Left ventricle myocardium inferior (tissue), 1 donor: ENCODE results near the gene TBX15. TPM values are rescaled to one million over a fixed set of nuclear protein-coding genes. Genes with fewer than 3 reads are reported as not detected.
"Not testable (repeated sequence)": the region's sequence is repeated elsewhere in the genome, so short reads cannot be mapped to it uniquely, and the experiment has no call there.

Experiments used
- DNase-seq: peaks from one replicate; pipeline ENCODE4 v3.0.0-alpha.2; 2020
- H3K27ac ChIP-seq: fragments of 200-600 bp; replicated peaks from 2 replicates; pipeline ENCODE4 v1.8.0; 2021
- H3K27me3 ChIP-seq: fragments of 200-600 bp; 2 replicates; pipeline ENCODE4 v1.8.0; 2021; ENCODE audit warnings: low read depth
- H3K36me3 ChIP-seq: fragments of 200-600 bp; 2 replicates; pipeline ENCODE4 v1.8.0; 2021
- H3K4me1 ChIP-seq: fragments of 200-600 bp; 2 replicates; pipeline ENCODE4 v1.8.0; 2021
- H3K4me3 ChIP-seq: fragments of 200-600 bp; 2 replicates; pipeline ENCODE4 v1.8.0; 2021; ENCODE audit warnings: mild to moderate bottlenecking, moderate library complexity
- H3K9me3 ChIP-seq: fragments of 200-600 bp; replicated peaks from 2 replicates; pipeline ENCODE4 v1.8.0; 2021
- intact Hi-C: fragments of 100-400 bp; cut with micrococcal nuclease; formaldehyde crosslinking; loops from one replicate; pipeline ENCODE4 v1.11.0; 2022
- total RNA-seq: library from RNA; stranded (reverse); fragmentation: NEBNext Ultra II Directional; extraction: Animal tissue kit (Norgen Biotek cat#: 25700); gene quantifications from one replicate; pipeline ENCODE4 v1.2.1, GENCODE V29; 2021
- TF ChIP-seq, protein P1 (sequence below): fragments of 200-600 bp; IDR thresholded peaks from 2 replicates; pipeline ENCODE4 v1.8.0; 2021; ENCODE audit warnings: antibody characterized with exemption, mild to moderate bottlenecking, borderline replicate concordance
- donor health status: DM: no; HTN: yes; CAD: no; lungs with severe emphysema.

The TBX15 gene
- total RNA-seq, 1 donor from 2014 or later, result 0.63 TPM

DNA sequence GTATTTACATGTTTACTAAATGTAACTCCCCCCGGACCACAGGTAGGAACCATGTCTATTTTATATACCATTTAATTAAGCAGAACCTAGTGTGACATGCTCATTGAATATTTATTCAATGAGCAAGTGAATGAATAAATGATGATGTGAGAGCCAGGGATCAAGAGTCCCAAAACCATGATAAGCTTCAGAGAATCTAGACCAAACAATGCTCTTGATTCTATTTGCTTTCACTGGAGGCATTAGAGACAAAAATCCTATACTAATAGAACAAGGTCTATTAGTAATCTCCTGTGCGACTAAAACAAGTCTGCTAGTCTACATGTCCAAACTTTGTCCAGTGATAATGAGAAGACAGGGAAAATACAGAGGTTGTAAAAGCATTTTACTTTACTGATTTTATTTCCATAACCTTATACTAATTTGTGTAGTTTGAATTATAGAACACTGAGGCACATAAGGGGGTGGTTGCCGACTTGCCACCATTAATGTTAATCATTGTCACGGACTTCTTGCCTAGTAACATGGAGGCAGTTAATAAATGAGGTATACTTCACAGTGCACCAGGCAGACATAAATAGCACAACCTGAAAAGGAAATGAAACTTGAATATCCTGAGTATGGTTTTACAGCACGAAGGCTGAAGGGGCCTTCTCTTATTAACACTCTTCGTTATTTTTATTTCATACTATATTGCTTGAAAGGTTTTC is 69.8 kb downstream of the TBX15 start:
- intact Hi-C loops, result no loop called here
- Histone ChIP-seq H3K4me3 (no peak overlapping the region), H3K9me3 (peaks cover 4% of the 10 kb centered on the region), H3K27ac (no peak overlapping the region), H3K27me3 (no peaks in the 10 kb centered on the region), H3K4me1 (no peaks in the 10 kb centered on the region), H3K36me3 (no peaks in the 10 kb centered on the region)
- TF ChIP-seq, protein P1, sequence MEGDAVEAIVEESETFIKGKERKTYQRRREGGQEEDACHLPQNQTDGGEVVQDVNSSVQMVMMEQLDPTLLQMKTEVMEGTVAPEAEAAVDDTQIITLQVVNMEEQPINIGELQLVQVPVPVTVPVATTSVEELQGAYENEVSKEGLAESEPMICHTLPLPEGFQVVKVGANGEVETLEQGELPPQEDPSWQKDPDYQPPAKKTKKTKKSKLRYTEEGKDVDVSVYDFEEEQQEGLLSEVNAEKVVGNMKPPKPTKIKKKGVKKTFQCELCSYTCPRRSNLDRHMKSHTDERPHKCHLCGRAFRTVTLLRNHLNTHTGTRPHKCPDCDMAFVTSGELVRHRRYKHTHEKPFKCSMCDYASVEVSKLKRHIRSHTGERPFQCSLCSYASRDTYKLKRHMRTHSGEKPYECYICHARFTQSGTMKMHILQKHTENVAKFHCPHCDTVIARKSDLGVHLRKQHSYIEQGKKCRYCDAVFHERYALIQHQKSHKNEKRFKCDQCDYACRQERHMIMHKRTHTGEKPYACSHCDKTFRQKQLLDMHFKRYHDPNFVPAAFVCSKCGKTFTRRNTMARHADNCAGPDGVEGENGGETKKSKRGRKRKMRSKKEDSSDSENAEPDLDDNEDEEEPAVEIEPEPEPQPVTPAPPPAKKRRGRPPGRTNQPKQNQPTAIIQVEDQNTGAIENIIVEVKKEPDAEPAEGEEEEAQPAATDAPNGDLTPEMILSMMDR, result no peak
- no peak for DNase-seq

DNA sequence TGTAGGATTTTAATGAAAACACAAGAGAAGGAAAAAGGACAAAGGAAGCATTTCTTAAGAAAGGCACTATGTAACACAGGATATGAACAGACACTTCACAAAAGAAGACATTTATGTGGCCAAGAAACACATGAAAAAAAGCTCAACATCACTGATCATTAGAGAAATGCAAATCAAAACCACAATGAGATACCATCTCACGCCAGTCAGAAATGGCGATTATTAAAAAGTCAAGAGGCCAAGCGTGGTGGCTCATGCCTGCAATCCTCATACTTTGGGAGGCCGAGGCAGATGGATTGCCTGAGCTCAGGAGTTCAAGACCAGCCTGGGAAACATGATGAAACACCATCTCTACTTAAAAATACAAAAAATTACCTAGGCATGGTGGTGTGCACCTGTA is 71.8 kb downstream of the TBX15 start:
- intact Hi-C loops, H3K27me3 ChIP-seq, H3K36me3 ChIP-seq, H3K9me3 ChIP-seq, H3K27ac ChIP-seq, H3K4me3 ChIP-seq, H3K4me1 ChIP-seq, DNase-seq: not testable (repeated sequence)

DNA sequence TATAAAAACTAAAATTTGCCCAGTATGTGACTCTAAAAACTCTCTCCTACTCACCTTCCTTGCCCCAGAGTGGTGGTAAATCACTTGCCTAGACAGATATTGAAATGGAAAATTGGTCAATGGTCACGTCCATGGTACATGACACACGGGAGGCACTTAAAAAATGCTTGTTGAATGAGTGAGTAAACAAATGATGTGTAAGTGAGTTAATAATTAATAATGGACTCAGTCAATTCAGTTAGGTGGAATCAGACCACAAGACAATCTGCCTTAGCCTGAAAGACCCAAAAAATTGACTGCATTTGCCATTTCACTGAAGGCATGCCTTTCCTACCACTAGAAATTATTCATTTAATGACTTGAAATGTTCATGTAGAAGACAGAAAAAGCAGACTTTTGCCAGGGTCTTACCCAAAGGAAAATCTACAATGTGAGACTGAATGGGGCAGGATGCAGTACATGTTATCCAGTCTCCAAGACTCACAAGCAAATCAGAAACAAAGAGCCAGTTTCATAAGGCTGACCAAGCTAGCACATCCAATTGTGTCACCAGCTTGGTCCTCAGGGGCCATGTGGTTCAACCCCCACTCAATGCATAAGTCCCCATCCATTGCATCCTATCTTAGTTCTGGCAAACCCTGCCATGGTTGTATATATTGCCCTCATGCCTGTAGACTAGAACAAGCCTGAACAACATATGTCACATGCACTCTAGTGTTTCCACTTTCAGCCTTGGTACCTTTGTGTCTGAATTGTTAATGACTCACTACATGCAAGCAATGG is 73.6 kb downstream of the TBX15 start:
- peaks cover 4% of the 10 kb centered on the region for H3K9me3 ChIP-seq
- intact Hi-C loops, result no loop called here
- no peak for DNase-seq
- peaks cover 6% of the 10 kb centered on the region for H3K27me3 ChIP-seq
- H3K27ac ChIP-seq, result no peak overlapping the region
- H3K4me3 ChIP-seq, result no peak overlapping the region
- no peaks in the 10 kb centered on the region for H3K36me3 ChIP-seq
- TF ChIP-seq, protein P1, result no peak
- H3K4me1 ChIP-seq, result no peaks in the 10 kb centered on the region

DNA sequence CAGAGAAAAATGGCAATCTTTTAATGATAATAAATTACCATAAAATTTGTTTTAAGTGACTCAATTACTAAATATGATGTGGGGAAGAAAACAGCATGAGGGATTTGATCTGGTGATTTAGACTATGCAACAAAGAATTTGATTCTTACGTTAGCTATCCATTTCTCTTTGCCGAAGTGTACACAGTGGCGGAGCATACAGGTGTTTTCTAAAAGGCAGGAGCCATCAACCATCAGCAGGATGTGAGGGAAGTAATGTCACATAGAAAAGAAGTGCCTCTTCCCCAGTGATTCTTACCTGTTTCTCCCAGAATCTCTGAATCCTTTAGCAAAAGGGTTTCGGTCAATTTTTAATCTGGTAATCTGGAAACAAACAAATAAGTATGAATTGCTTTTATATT is 74.3 kb downstream of the TBX15 start:
- H3K4me1 ChIP-seq, result no peaks in the 10 kb centered on the region
- no peak overlapping the region for H3K27ac ChIP-seq
- H3K4me3 ChIP-seq, result no peak overlapping the region
- intact Hi-C loops, result no loop called here
- no peak for DNase-seq
- TF ChIP-seq, protein P1, result no peak
- H3K9me3 ChIP-seq, result peaks cover 4% of the 10 kb centered on the region
- no peaks in the 10 kb centered on the region for H3K36me3 ChIP-seq
- H3K27me3 ChIP-seq, result peaks cover 11% of the 10 kb centered on the region

DNA sequence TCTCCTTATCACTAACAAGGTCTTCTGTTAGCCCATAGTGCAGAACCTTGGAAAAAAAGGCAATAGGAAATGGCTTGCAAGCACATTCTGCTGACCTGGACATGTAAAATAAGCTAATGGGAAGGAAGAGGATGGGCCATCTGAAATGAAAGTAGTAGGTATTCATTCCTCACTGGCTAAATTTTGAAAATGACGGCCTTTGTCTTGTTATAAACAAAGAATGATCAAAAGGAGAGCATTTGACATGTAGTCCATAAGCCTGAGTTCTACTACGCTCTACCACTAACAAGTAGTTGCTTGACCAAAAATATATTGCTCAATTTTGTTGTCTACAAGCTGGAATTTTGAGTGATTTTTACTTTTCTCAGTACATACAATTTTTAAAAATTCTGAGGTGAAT is 75.6 kb downstream of the TBX15 start:
- Histone ChIP-seq H3K4me3 (no peak overlapping the region), H3K9me3 (peaks cover 4% of the 10 kb centered on the region), H3K27ac (no peak overlapping the region), H3K4me1 (no peaks in the 10 kb centered on the region), H3K27me3 (peaks cover 14% of the 10 kb centered on the region), H3K36me3 (no peaks in the 10 kb centered on the region)
- intact Hi-C loops, result no loop called here
- TF ChIP-seq, protein P1, result no peak
- DNase-seq, result no peak

DNA sequence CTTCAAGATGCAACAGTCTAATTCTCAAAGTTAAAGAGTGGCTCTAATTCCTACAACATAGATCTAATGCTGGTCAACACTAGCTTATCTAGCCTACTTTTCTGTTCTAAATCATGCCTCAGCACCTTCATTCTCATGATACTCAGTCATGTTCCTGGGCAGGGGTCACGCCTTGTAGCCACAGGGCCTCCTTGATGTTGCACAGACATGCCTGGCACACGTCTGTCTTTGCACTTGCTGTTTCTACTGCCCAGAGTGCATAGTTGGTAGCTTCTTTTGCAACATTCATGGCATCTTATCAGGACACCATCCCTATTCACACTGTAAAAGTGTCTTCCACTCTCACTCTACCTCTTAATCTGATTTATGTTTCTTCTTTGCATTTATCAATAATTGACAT is 76.6 kb downstream of the TBX15 start:
- no peak for DNase-seq
- Histone ChIP-seq H3K4me3 (no peak overlapping the region), H3K36me3 (no peaks in the 10 kb centered on the region), H3K4me1 (no peaks in the 10 kb centered on the region), H3K27me3 (peaks cover 18% of the 10 kb centered on the region), H3K27ac (no peak overlapping the region), H3K9me3 (no peaks in the 10 kb centered on the region)
- intact Hi-C loops, result no loop called here
- TF ChIP-seq, protein P1, result no peak
